ENCODE results near the gene ME1.

The ME1 gene

GRCh38 chr6:83226517-83226916 lies 204.3 kb downstream of the ME1 start:
- DNase-seq (no peak), ATAC-seq (replicated peaks) (no peak)
- Mint-ChIP-seq H3K27me3 (peaks cover 3 to 5% of the 10 kb centered on the region in 2 donors), H3K36me3 (no peaks in the 10 kb centered on the region), H3K27ac (no peak overlapping the region), H3K9me3 (no peaks in the 10 kb centered on the region), H3K4me3 (no peak overlapping the region), H3K4me1 (no peaks in the 10 kb centered on the region)

- H3K4me3 Mint-ChIP-seq, result no peak overlapping the region
- H3K9me3 Mint-ChIP-seq, result no peaks in the 10 kb centered on the region
- peak in 1 of 2 donors; percentile 36 for ATAC-seq (replicated peaks)
These were observed 208.9 kb downstream of the ME1 start for GRCh38 chr6:83221889-83222479.

GRCh38 chr6:83221276-83221675 lies 209.6 kb downstream of the ME1 start:
- H3K9me3 Mint-ChIP-seq, result no peaks in the 10 kb centered on the region

More at GRCh38 chr6:83221889-83222479, 208.9 kb downstream of the ME1 start:
- Mint-ChIP-seq H3K36me3 (no peaks in the 10 kb centered on the region), H3K27me3 (peaks cover 7 to 14% of the 10 kb centered on the region in 2 donors), H3K4me1 (no peaks in the 10 kb centered on the region), H3K27ac (no peak overlapping the region)
- no peak for DNase-seq

DNA sequence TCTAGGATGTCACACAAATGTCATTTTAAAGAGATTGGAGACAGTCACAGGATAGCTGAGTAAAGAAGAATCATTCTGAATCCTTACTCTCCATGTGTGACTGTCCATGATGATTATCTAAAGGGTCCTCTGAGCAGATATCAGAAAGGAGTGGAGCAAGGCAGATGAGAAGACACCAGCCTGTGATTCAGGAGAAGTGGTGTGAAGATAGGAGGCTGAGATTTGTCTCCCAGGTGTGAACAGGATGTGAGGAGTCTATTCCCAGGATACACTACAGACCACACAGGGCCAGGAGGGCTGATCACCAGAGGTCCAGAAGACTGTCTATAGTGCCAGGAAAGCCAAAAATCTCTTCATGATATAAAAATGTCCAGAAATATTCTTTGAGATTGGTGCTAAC lies 210.7 kb downstream of the ME1 start:
- no peak for DNase-seq
- no peak overlapping the region for H3K4me3 Mint-ChIP-seq
- no peaks in the 10 kb centered on the region for H3K4me1 Mint-ChIP-seq
- no peaks in the 10 kb centered on the region for H3K9me3 Mint-ChIP-seq
- H3K36me3 Mint-ChIP-seq, result no peaks in the 10 kb centered on the region
- H3K27ac Mint-ChIP-seq, result no peak overlapping the region
- no peak for ATAC-seq (replicated peaks)
- peaks cover 7 to 14% of the 10 kb centered on the region in 2 donors for H3K27me3 Mint-ChIP-seq

More at GRCh38 chr6:83221276-83221675, 209.6 kb downstream of the ME1 start:
- Mint-ChIP-seq H3K4me3 (no peak overlapping the region), H3K36me3 (no peaks in the 10 kb centered on the region), H3K27me3 (peaks cover 7 to 14% of the 10 kb centered on the region in 2 donors), H3K27ac (no peak overlapping the region), H3K4me1 (no peaks in the 10 kb centered on the region)
- no peak for ATAC-seq (replicated peaks)
- no peak for DNase-seq

DNA sequence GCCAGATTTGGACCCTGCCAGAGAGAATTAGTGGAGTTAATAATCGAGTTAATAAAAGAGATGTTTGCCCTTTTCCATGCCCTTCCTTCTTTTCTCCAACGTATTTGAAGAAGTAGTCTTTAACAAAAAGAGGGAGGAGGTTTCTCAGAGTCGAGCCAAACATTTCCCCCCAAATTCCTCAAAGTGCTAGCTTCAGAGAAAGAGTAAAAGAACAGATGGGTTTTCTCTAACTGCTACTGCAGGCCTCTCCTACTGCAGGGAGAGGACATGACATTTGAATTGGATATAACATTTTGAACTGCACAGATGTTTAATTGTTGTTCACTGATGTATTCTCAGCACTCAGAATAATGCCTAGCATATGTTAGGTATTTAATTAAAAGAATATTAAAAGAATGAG lies 212.2 kb downstream of the ME1 start:
- Mint-ChIP-seq H3K36me3 (no peaks in the 10 kb centered on the region), H3K27ac (no peak overlapping the region), H3K27me3 (peaks cover 13 to 24% of the 10 kb centered on the region in 2 donors), H3K4me3 (no peak overlapping the region), H3K9me3 (no peaks in the 10 kb centered on the region), H3K4me1 (no peaks in the 10 kb centered on the region)
- DNase-seq (no peak), ATAC-seq (replicated peaks) (no peak)

- DNase-seq, result no peak
- H3K4me1 Mint-ChIP-seq, result no peaks in the 10 kb centered on the region
- peaks cover 18 to 30% of the 10 kb centered on the region in 2 donors for H3K27me3 Mint-ChIP-seq
These were observed 214.0 kb downstream of the ME1 start for GRCh38 chr6:83216806-83217205.

DNA sequence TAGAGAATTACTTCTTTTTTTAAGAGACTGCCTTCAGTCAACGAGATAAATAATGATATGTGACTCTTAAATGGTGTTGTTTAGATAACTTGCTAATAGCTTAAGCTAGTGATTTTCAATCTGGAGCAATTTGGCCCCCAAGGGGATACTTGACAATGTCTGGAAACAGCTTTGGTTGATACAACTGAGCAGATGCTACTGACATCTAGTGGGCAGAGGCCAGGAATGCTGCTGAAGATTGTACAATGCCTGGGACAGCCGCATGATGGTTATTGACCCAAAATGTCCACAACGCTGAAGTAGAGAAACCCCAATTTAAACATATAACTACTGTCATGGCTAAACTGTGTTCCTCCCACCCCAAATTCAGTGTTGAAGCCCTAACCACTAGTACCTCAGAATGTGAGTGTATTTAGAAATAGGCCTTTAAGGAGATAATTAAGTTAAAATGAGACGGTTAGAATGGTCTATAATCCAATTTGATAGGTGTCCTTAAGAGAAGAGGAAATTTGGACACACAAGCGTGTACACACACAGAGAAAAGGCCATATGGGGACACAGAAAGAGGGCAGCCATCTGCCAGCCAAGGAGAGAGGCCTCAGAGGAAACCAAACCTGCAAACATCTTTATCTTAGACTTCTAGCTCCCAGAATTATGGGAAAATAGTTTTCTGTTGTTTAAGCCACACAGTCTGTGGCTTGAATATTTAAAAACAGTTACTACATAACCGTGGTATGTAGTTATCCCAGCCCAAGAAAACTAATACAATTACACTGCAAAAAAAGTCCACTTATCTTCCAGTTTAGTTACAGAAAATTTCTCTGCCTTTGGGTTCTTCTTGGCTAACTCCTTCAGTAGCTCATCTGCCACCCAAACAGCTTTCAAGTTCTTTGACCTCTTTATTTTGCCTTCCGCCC lies 215.5 kb downstream of the ME1 start:
- H3K9me3 Mint-ChIP-seq, result no peaks in the 10 kb centered on the region
- no peak overlapping the region for H3K4me3 Mint-ChIP-seq
- DNase-seq (peak; percentile 40), ATAC-seq (replicated peaks) (peak; percentile 97 to 99)
- H3K4me1 Mint-ChIP-seq, result no peaks in the 10 kb centered on the region
- no peaks in the 10 kb centered on the region for H3K36me3 Mint-ChIP-seq
- no peak overlapping the region for H3K27ac Mint-ChIP-seq
- H3K27me3 Mint-ChIP-seq, result peaks cover 20 to 29% of the 10 kb centered on the region in 2 donors

More at GRCh38 chr6:83216806-83217205, 214.0 kb downstream of the ME1 start:
- no peaks in the 10 kb centered on the region for H3K9me3 Mint-ChIP-seq
- H3K36me3 Mint-ChIP-seq, result no peaks in the 10 kb centered on the region
- ATAC-seq (replicated peaks), result no peak
- H3K4me3 Mint-ChIP-seq, result no peak overlapping the region
- no peak overlapping the region for H3K27ac Mint-ChIP-seq

- Mint-ChIP-seq H3K27me3 (peaks cover 8 to 10% of the 10 kb centered on the region in 2 donors), H3K4me1 (peaks cover 4 to 12% of the 10 kb centered on the region in 2 donors), H3K27ac (no peak overlapping the region), H3K9me3 (peaks cover 0 to 2% of the 10 kb centered on the region in 2 donors), H3K4me3 (no peak overlapping the region), H3K36me3 (no peaks in the 10 kb centered on the region)
- DNase-seq (no peak), ATAC-seq (replicated peaks) (no peak)
These were observed 228.8 kb downstream of the ME1 start for GRCh38 chr6:83202031-83202430.

DNA sequence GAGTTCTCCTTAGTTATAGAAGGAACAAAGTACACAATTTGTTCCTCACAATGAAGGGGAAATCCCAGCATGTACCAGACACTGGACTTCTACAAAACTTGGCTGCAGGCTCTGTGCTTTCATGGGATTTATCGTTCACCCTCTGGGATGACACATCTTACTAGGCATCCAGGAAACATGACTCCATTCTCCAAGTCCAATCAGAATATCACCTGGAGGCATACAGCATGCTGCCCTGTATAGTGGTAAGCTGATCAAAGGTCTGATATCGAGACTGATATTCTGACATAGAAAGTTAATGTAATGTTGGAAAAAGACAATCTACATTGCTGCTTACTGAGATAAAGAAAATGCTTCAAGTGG lies 231.0 kb downstream of the ME1 start:
- DNase-seq, result no peak
- ATAC-seq (replicated peaks), result no peak
- H3K27ac Mint-ChIP-seq, result no peak overlapping the region

DNA sequence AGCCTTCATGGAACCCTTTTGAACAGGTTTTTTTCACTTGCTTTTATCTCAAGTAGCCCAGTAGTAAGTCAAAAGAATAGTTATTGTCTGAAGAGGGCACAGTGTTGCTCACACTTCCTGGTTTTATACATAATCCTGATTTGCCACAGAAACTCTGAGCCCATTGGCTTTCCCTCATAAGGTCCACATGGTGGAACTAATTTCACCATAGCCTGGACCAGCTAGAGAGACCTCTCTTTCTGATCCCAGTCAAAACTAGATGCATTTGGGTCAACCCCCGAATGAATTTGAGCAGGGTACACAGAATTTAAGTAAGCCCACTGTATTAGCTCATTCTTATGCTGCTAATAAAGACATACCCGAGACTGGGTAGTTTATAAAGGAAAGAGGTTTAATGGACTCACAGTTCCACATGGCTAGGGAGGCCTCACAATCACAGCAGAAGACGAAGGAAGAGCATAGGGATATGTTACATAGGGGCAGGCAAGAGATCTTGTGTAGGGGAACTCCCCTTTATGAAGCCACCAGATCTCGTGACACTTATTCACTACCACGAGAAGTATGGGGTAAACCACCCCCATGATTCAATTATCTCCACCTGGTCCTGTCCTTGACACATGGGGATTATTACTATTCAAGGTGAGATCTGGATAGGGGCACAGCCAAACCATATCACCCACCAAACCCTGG lies 231.5 kb downstream of the ME1 start:
- no peak for DNase-seq
- no peak overlapping the region for H3K4me3 Mint-ChIP-seq
- peaks cover 0 to 2% of the 10 kb centered on the region in 2 donors for H3K36me3 Mint-ChIP-seq
- no peaks in the 10 kb centered on the region for H3K9me3 Mint-ChIP-seq
- no peak overlapping the region for H3K27ac Mint-ChIP-seq
- ATAC-seq (replicated peaks), result peak; percentile 55 to 77
- H3K27me3 Mint-ChIP-seq, result no peaks in the 10 kb centered on the region
- peaks cover 8 to 15% of the 10 kb centered on the region in 2 donors for H3K4me1 Mint-ChIP-seq

More for the DNA sequence above, 231.0 kb downstream of the ME1 start:
- Mint-ChIP-seq H3K27me3 (no peaks in the 10 kb centered on the region), H3K4me3 (no peak overlapping the region), H3K36me3 (peaks cover 0 to 2% of the 10 kb centered on the region in 2 donors), H3K4me1 (peaks cover 6 to 12% of the 10 kb centered on the region in 2 donors), H3K9me3 (no peaks in the 10 kb centered on the region)

DNA sequence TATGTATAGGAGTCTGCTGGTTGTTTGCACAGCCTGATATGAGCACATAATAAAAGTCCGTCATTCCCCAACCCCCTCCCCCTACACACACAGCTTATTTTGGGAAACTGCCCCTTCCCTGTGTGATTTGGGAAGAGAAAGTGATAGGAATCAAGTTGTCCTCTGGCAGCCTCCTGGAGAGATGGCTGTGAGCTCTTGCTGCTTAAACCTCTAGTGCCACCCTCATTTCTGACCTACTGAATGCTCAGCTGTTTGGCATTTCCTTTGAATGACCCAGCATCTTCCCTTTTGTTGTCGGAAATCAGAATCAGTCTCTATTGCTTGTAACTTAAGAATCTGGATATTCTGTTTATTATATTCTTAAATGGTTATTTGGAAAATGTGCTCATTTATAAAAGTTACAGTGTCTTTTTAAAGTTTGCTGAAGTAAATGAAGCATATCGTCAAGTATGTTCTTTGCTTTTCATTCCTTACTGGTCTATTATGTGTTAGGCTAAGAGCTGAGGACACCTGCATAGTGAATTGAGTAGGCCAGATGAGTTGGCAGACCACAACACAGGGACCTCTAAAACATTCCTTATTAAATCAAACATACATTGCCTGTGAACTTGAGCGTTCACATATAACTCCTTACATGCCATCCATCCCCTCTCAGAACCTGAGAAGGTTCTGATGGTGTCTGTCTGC lies 232.2 kb downstream of the ME1 start:
- H3K4me3 Mint-ChIP-seq, result no peak overlapping the region
- H3K9me3 Mint-ChIP-seq, result no peaks in the 10 kb centered on the region
- peaks cover 0 to 2% of the 10 kb centered on the region in 2 donors for H3K36me3 Mint-ChIP-seq
- no peak overlapping the region for H3K27ac Mint-ChIP-seq
- ATAC-seq (replicated peaks), result no peak
- no peak for DNase-seq
- H3K4me1 Mint-ChIP-seq, result peaks cover 12 to 21% of the 10 kb centered on the region in 2 donors
- no peaks in the 10 kb centered on the region for H3K27me3 Mint-ChIP-seq

DNA sequence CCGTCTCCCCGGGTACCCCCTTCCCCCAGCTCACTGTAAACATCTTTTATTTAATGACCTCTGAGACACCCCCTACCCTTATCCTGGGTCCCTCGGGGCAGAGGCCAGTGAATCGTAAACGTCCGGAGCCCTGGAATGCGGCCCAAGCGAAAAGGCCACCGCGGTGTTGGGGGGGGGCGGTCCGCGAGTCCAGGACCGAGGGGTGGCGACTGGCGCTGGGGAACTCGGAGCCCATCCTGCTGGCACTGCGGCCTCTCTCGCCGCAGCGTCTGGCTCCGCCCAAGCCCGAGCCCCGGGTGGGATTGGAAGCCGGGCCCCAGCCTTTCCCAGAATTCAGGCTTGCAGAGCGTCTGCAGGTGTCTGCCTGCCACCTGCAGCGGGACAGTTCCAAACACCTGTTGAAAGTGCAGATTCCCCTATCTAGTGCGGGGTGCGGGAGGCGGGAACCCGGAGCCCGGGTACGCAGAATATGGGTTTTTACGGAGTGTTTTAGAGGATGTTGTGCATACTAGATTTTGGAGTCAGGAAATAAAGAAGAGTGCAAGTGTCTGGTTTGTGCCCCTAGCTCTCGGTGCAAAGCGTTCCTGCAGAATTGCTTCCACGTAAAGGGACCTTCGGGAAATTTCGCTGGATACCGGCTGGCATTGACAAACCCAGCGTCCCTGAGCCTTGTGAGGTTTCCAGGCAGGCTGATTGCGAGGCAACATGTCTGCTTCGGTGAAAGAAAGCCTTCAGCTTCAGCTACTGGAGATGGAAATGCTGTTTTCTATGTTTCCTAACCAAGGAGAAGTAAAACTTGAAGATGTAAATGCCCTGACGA lies 236.9 kb downstream of the ME1 start:
- H3K4me1 Mint-ChIP-seq, result peaks cover 13 to 29% of the 10 kb centered on the region in 2 donors
- peaks cover 2 to 11% of the 10 kb centered on the region in 2 donors for H3K36me3 Mint-ChIP-seq
- H3K4me3 Mint-ChIP-seq, result peak overlapping the region; percentile 92 to 96
- H3K27me3 Mint-ChIP-seq, result no peaks in the 10 kb centered on the region
- DNase-seq (no peak), ATAC-seq (replicated peaks) (peak; percentile 17 to 22)
- H3K27ac Mint-ChIP-seq, result peak overlapping the region; percentile 9
- H3K9me3 Mint-ChIP-seq, result no peaks in the 10 kb centered on the region
